Fibroblast of villous mesenchyme (primary cell): ENCODE data around the gene B4GALT2. TPM values are rescaled to one million over a fixed set of nuclear protein-coding genes. Genes with fewer than 3 reads are reported as not detected.

Experiments used
- DNase-seq: peaks from one replicate; pipeline ENCODE4 v3.0.0-alpha.2; 2010; ENCODE audit warnings: low read depth
- H3K4me3 ChIP-seq: 2 replicates; pipeline ENCODE4 v1.5.1; 2011; ENCODE audit warnings: low read depth, mild to moderate bottlenecking, low read length
- CTCF ChIP-seq: IDR thresholded peaks from 2 replicates; pipeline ENCODE4 v1.5.1; 2012; ENCODE audit warnings: low read depth, mild to moderate bottlenecking, low read length; ENCODE audit not compliant: insufficient read depth
- total RNA-seq: library from RNA; depleted of rRNA; stranded (reverse); fragments of >200 nt; gene quantifications from 2 replicates; pipeline ENCODE4 v1.2.3, GENCODE V29; 2012

The B4GALT2 gene
- total RNA-seq, 1 donor: 57.4 TPM

- no peak overlapping the region for H3K4me3 ChIP-seq
- no peak for DNase-seq
- no peak for TF ChIP-seq CTCF
These were observed 34.1 kb downstream of the B4GALT2 start for GRCh38 chr1:44012941-44013609.

DNA sequence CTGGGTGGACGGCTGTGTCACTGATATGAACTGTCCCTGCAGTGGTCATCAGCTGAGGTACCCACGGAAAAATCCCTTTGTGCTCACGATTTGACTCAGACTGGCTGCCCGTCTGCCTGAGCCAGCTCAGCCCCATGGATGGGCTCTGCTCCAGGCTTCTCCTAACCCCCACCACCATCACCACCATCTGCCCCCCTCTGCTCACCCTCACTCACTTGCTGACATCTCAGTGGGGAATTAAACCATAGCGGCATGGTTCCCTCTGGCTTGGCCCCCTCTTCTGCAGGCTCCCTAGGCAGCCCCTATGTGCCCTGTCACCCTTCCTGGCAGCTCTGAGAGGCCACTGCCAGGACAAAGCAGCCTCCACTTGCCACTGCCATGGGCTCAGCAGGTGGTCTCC lies 34.9 kb downstream of the B4GALT2 start:
- no peak overlapping the region for H3K4me3 ChIP-seq

GRCh38 chr1:44014365-44015104 lies 35.5 kb downstream of the B4GALT2 start:
- DNase-seq: no peak
- TF ChIP-seq CTCF: no peak
- H3K4me3 ChIP-seq: no peak overlapping the region

More for the DNA sequence above, 34.9 kb downstream of the B4GALT2 start:
- TF ChIP-seq CTCF: no peak
- no peak for DNase-seq

DNA sequence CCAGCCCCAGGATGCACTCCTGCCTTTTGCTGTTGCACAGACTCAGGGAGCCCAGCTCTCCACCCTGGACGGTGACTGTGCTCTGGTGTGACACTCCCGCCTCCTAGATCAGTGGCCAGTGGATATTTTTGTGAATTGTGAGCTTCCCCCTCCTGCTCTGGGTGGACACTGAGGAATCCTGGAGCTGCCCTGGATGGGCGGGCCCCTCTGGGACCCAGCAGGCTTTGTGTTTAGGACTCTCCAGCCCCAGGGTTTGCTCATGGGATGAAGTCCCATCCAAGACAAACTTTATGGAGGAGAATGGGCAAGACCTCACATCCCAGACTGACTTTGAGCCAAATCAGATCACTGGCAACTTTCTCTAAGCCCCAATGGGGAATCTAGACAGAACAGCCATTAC lies 36.2 kb downstream of the B4GALT2 start:
- no peak for TF ChIP-seq CTCF
- no peak overlapping the region for H3K4me3 ChIP-seq
- DNase-seq: no peak

DNA sequence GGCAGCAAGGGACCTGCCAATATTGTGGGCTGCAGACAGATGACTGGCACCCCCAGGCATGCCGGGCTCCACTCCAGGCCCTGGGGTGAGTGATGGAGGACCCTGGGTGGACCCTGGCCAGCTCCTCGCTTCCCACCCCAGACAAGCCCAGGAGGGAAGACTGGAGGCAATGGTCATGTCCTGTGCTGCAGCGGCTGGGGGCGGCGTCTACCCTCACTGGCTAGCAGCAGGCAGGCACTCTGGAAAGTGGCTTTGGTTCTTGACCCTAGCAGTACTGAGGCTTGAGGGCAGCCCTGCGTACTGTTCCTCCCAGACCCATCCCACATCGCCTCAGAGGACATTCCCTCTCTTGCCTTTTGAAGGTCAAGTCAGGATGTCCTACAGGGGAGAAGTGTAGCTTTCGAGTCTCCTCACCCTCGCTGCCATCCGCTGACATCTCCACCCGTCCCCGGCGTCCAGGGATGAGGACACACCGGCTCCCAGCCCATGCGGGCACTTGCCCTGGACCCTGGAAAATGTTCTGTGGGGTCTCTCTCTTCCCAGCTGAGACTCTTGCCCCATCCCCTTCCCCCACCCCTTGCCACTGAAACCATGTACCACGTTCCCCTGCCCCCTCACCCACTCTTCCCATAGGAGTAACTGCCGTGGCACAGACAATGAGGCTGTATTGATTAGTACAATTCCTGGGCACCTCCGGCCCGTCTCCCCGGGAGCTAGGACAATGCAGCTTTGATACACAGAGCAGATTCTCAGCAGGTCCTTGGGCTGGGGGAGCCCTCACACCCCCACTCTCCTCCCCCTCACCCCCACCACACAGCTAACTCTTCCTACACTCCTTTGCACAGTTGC lies 37.3 kb downstream of the B4GALT2 start:
- no peak for DNase-seq
- no peak overlapping the region for H3K4me3 ChIP-seq
- TF ChIP-seq CTCF: no peak

GRCh38 chr1:44016890-44017400 lies 37.9 kb downstream of the B4GALT2 start:
- no peak overlapping the region for H3K4me3 ChIP-seq
- no peak for TF ChIP-seq CTCF
- no peak for DNase-seq
